Ascending aorta (tissue), 2 donors: ENCODE measurements around the gene STMN3. TPM values are rescaled to one million over a fixed set of nuclear protein-coding genes. Genes with fewer than 3 reads are reported as not detected.
A peak's percentile ranks its signal among the peaks of the same experiment; 100 is the strongest.

ENCODE experiments used
- DNase-seq, 2 donors: peaks; one replicate each; pipeline ENCODE4 v3.0.0-alpha.2; 2019; ENCODE audit warnings: low spot score in 2 of 2
- H3K27ac ChIP-seq, 2 donors: fragments of 200-600 bp; sonication (generic); one replicate each; pipeline ENCODE4 v1.5.1; 2016 to 2017; ENCODE audit warnings: mild to moderate bottlenecking in 1 of 2
- H3K27me3 ChIP-seq: fragments of 200-600 bp; sonication (generic); one replicate; pipeline ENCODE4 v1.5.1; 2017
- H3K36me3 ChIP-seq, 2 donors: fragments of 200-600 bp; sonication (generic); one replicate each; pipeline ENCODE4 v1.5.1; 2016
- H3K4me1 ChIP-seq, 2 donors: fragments of 200-600 bp; sonication (generic); one replicate each; pipeline ENCODE4 v1.5.1; 2016 to 2017; ENCODE audit warnings: mild to moderate bottlenecking in 1 of 2
- H3K4me3 ChIP-seq, 2 donors: fragments of 200-600 bp; sonication (generic); one replicate each; pipeline ENCODE4 v1.5.1; 2016 to 2017; ENCODE audit warnings: mild to moderate bottlenecking in 1 of 2
- H3K9me3 ChIP-seq, 2 donors: fragments of 200-600 bp; sonication (generic); one replicate each; pipeline ENCODE4 v1.5.1; 2016
- intact Hi-C: fragments of 100-400 bp; cut with DNase I; formaldehyde crosslinking; loops from one replicate; pipeline ENCODE4 v1.15.1; 2023
- total RNA-seq: library from RNA; depleted of rRNA; stranded (reverse); fragments of >200 nt; gene quantifications from one replicate; pipeline ENCODE4 v1.1.0, GENCODE V29; 2016
- TF ChIP-seq, protein P1 (sequence below), 3 experiments: fragments of 200-600 bp in 2 of 3; fragments of 450-650 bp in 1 of 3; sonication (generic) in 2 of 3; IDR thresholded peaks; one replicate each; pipeline ENCODE4 v1.5.1; 2016 to 2019; ENCODE audit warnings: antibody characterized with exemption in 3 of 3, mild to moderate bottlenecking in 1 of 3, moderate library complexity in 1 of 3

STMN3 gene
- total RNA-seq, 1 donor from 2014 or later: 37.0 TPM

- TF ChIP-seq, protein P1, sequence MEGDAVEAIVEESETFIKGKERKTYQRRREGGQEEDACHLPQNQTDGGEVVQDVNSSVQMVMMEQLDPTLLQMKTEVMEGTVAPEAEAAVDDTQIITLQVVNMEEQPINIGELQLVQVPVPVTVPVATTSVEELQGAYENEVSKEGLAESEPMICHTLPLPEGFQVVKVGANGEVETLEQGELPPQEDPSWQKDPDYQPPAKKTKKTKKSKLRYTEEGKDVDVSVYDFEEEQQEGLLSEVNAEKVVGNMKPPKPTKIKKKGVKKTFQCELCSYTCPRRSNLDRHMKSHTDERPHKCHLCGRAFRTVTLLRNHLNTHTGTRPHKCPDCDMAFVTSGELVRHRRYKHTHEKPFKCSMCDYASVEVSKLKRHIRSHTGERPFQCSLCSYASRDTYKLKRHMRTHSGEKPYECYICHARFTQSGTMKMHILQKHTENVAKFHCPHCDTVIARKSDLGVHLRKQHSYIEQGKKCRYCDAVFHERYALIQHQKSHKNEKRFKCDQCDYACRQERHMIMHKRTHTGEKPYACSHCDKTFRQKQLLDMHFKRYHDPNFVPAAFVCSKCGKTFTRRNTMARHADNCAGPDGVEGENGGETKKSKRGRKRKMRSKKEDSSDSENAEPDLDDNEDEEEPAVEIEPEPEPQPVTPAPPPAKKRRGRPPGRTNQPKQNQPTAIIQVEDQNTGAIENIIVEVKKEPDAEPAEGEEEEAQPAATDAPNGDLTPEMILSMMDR (IDR thresholded peaks at IDR 0.05): no peak
- peaks cover 0 to 6% of the 10 kb centered on the region in 2 donors for H3K36me3 ChIP-seq
- H3K27ac ChIP-seq: peak overlapping the region; percentile 66 to 87
- intact Hi-C loops: no loop called here
- H3K9me3 ChIP-seq: no peaks in the 10 kb centered on the region
- no peak overlapping the region for H3K4me3 ChIP-seq
- DNase-seq: no peak
- no peaks in the 10 kb centered on the region for H3K27me3 ChIP-seq
- peaks cover 6 to 20% of the 10 kb centered on the region in 2 donors for H3K4me1 ChIP-seq
Measured at GRCh38 chr20:63687419-63688178, 34.4 kb upstream of the STMN3 start.

- intact Hi-C loops: no loop called here
- Histone ChIP-seq H3K4me1 (peaks cover 9 to 28% of the 10 kb centered on the region in 2 donors), H3K4me3 (no peak overlapping the region), H3K27me3 (no peaks in the 10 kb centered on the region), H3K36me3 (peaks cover 0 to 6% of the 10 kb centered on the region in 2 donors), H3K27ac (peak overlapping the region; percentile 66 to 87), H3K9me3 (no peaks in the 10 kb centered on the region)
- TF ChIP-seq, protein P1 (IDR thresholded peaks at IDR 0.05): no peak
- peak; percentile 51 to 86 for DNase-seq
Measured at GRCh38 chr20:63686492-63687321, 33.5 kb upstream of the STMN3 start.

DNA sequence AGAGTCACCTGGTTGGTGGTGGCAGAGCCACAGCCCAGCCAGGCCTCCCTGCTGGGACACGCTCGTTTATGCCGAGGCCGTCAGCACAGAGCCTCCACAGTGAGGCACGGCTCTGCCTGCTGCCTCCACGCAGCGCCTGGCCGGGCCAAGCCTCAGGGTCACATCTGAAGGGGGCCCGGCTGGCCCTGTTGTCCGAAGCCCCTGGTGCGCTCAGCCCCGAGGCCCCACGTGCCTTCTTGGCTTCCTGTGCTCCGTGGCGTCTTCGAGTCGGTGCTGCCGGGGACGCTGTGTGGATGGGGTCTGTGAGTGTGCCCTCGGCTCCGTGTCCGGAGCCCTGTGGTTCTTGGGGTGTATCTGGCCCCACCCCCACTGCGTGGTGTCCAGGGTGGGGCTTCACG is 32.9 kb upstream of the STMN3 start:
- DNase-seq: no peak
- Histone ChIP-seq H3K4me1 (peaks cover 11 to 31% of the 10 kb centered on the region in 2 donors), H3K4me3 (no peak overlapping the region), H3K27me3 (no peaks in the 10 kb centered on the region), H3K27ac (peak overlapping the region; percentile 66 to 87), H3K9me3 (no peaks in the 10 kb centered on the region), H3K36me3 (peaks cover 0 to 6% of the 10 kb centered on the region in 2 donors)
- intact Hi-C loops: no loop called here
- TF ChIP-seq, protein P1 (IDR thresholded peaks at IDR 0.05): no peak

DNA sequence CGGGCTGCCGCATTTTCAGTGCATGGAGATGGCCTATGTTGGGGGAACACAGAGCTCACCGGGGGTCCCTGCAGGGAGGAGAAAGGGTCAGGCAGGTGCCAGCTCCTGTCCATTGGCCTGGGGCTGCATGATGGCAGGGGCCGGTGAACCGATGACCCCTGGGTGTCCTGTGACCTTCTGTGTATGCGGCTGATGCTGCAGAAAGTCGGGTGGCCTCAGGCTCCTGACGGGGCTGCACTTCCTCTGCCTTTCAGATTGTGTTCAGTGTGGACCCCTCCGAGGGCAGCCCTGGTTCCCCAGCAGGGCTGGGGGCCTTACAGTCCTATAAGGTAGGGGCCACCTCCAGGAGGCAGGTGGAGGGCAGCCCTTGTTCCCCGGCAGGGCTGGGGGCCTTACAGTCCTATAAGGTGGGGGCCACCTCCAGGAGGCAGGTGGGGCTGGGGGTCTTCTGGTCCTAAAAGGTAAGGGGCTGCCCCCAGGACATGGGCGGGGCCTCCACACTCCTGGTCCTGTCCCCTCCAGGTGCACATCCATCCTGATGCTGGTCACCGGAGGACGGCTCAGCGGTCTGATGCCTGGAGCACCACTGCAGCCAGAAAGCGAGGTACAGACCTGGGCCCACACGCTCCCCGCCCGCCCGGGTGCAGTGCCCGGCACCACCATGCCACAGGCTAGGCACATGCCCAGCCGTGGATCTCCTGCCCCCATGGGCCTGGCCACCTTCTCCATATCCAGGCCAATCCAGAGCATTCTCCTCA is 32.2 kb upstream of the STMN3 start:
- Histone ChIP-seq H3K36me3 (peaks cover 0 to 4% of the 10 kb centered on the region in 2 donors), H3K27ac (peak overlapping the region; percentile 66 to 87), H3K4me3 (no peak overlapping the region), H3K9me3 (no peaks in the 10 kb centered on the region), H3K4me1 (peaks cover 11 to 31% of the 10 kb centered on the region in 2 donors), H3K27me3 (no peaks in the 10 kb centered on the region)
- no peak for DNase-seq
- intact Hi-C loops: no loop called here
- TF ChIP-seq, protein P1 (IDR thresholded peaks at IDR 0.05): no peak

GRCh38 chr20:63682384-63683139 is 29.3 kb upstream of the STMN3 start:
- H3K36me3 ChIP-seq: peaks cover 7 to 27% of the 10 kb centered on the region in 2 donors
- H3K4me3 ChIP-seq: peak overlapping the region in 1 of 2 donors; percentile 29
- DNase-seq: peak; percentile 79 to 93
- TF ChIP-seq, protein P1 (IDR thresholded peaks at IDR 0.05): no peak
- H3K27ac ChIP-seq: peak overlapping the region; percentile 90 to 98
- H3K27me3 ChIP-seq: no peaks in the 10 kb centered on the region
- peaks cover 11 to 31% of the 10 kb centered on the region in 2 donors for H3K4me1 ChIP-seq
- H3K9me3 ChIP-seq: no peaks in the 10 kb centered on the region
- intact Hi-C loops: loop anchor here (1.0 to 2.0 kb wide), 2 partner anchors 24 kb away; partner anchors contain the start of genes ARFRP1 and RTEL1
